Mesothelial cell of epicardium (in vitro differentiated cells): ENCODE results near the gene ZBTB4. TPM values are rescaled to one million over a fixed set of nuclear protein-coding genes. Genes with fewer than 3 reads are reported as not detected.

Experiments
- DNase-seq, 2 experiments: peaks; one replicate each; pipeline ENCODE4 v3.0.0; 2021; ENCODE audit warnings: low spot score in 2 of 2; ENCODE audit not compliant: unreplicated experiment in 2 of 2
- H3K27ac Mint-ChIP-seq: 2 replicates; pipeline ENCODE4 v1.8.0; 2021; ENCODE audit warnings: mixed read lengths
- H3K27me3 Mint-ChIP-seq: 2 replicates; pipeline ENCODE4 v1.8.0; 2021; ENCODE audit warnings: low read depth, mixed read lengths
- H3K36me3 Mint-ChIP-seq: 2 replicates; pipeline ENCODE4 v1.8.0; 2021; ENCODE audit warnings: mixed read lengths
- H3K4me1 Mint-ChIP-seq: 2 replicates; pipeline ENCODE4 v1.8.0; 2021; ENCODE audit warnings: mixed read lengths
- H3K4me3 Mint-ChIP-seq: 2 replicates; pipeline ENCODE4 v1.8.0; 2021; ENCODE audit warnings: mild to moderate bottlenecking, moderate library complexity, mixed read lengths
- H3K9me3 Mint-ChIP-seq: 2 replicates; pipeline ENCODE4 v1.8.0; 2021; ENCODE audit warnings: mixed read lengths
- CTCF ChIP-seq: fragments of 200-600 bp; sonication (generic); IDR thresholded peaks from one replicate; pipeline ENCODE4 v1.5.0; 2021; ENCODE audit warnings: antibody characterized with exemption; ENCODE audit not compliant: unreplicated experiment
- total RNA-seq: library from RNA; stranded (reverse); gene quantifications from 3 replicates; pipeline ENCODE4 v1.2.1, GENCODE V29; 2021

The ZBTB4 gene
- total RNA-seq, 1 donor from 2014 or later, result 39.7 TPM

DNA sequence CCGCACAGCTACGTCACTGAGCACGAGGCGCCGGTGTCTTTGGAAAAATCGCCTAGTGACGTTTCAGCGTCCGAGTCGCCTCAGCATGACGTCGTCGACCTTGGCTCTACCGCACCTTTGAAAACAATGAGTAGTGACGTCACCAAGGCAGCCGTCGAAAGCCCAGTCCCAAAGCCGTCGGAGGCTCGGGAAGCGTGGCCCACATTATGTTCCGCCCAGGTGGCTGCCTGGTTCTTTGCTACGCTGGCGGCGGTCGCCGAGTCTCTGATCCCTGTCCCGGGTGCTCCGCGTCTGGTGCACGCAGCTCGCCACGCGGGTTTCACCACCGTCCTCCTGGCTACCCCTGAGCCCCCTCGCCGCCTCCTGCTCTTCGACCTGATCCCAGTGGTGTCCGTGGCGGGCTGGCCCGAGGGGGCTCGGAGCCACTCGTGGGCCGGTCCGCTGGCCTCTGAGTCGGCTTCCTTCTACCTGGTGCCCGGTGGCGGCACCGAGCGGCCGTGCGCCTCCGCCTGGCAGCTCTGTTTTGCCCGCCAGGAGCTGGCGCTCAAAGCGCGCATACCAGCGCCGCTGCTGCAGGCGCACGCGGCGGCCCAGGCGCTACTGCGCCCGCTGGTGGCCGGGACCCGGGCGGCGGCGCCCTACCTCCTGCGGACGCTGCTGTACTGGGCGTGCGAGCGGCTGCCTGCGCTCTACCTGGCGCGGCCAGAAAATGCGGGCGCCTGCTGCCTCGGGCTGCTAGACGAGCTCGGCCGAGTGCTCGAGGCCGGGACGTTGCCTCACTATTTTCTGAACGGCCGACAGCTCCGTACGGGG, 42.7 kb downstream of the ZBTB4 start:
- Mint-ChIP-seq H3K27me3 (peaks cover 38% of the 10 kb centered on the region), H3K27ac (peak overlapping the region; percentile 97), H3K4me1 (peaks cover 42% of the 10 kb centered on the region), H3K4me3 (peak overlapping the region; percentile 83), H3K9me3 (no peaks in the 10 kb centered on the region), H3K36me3 (no peaks in the 10 kb centered on the region)
- peak; percentile 75 to 88 for DNase-seq
- TF ChIP-seq CTCF, result peak; percentile 39

GRCh38 chr17:7435676-7436555, 43.5 kb downstream of the ZBTB4 start:
- DNase-seq, result peak in 1 of 2 experiments; percentile 58
- peaks cover 38% of the 10 kb centered on the region for H3K27me3 Mint-ChIP-seq
- H3K4me3 Mint-ChIP-seq, result peak overlapping the region; percentile 83
- no peaks in the 10 kb centered on the region for H3K9me3 Mint-ChIP-seq
- peaks cover 34% of the 10 kb centered on the region for H3K4me1 Mint-ChIP-seq
- H3K27ac Mint-ChIP-seq, result peak overlapping the region; percentile 97
- peak; percentile 41 for TF ChIP-seq CTCF
- no peaks in the 10 kb centered on the region for H3K36me3 Mint-ChIP-seq

GRCh38 chr17:7432296-7432695, 47.1 kb downstream of the ZBTB4 start:
- Mint-ChIP-seq H3K36me3 (no peaks in the 10 kb centered on the region), H3K4me3 (no peak overlapping the region), H3K27me3 (peaks cover 19% of the 10 kb centered on the region), H3K9me3 (no peaks in the 10 kb centered on the region), H3K4me1 (peaks cover 8% of the 10 kb centered on the region), H3K27ac (no peak overlapping the region)
- no peak for TF ChIP-seq CTCF
- no peak for DNase-seq

DNA sequence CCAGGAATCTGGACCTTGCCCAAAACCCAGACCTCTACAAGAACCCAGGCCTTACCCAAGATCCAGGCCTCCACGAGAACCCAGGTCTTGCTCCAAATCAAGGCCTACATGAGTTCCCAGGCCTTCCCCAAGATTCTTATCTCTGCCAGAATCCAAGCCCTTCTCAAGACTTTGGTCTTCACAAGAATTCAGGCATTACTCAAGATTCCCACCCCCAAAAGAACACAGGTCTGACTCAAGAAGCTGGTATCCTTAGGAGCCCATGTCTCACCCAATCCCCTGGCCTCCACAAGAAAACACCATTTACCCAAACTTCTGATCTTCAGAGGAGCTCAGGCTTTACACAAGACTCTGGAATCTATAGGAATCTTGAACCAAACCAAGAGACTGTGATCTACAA, 48.2 kb downstream of the ZBTB4 start:
- peaks cover 11% of the 10 kb centered on the region for H3K27me3 Mint-ChIP-seq
- no peak for DNase-seq
- peaks cover 3% of the 10 kb centered on the region for H3K4me1 Mint-ChIP-seq
- no peak overlapping the region for H3K27ac Mint-ChIP-seq
- H3K9me3 Mint-ChIP-seq, result no peaks in the 10 kb centered on the region
- no peak overlapping the region for H3K4me3 Mint-ChIP-seq
- TF ChIP-seq CTCF, result no peak
- H3K36me3 Mint-ChIP-seq, result no peaks in the 10 kb centered on the region

DNA sequence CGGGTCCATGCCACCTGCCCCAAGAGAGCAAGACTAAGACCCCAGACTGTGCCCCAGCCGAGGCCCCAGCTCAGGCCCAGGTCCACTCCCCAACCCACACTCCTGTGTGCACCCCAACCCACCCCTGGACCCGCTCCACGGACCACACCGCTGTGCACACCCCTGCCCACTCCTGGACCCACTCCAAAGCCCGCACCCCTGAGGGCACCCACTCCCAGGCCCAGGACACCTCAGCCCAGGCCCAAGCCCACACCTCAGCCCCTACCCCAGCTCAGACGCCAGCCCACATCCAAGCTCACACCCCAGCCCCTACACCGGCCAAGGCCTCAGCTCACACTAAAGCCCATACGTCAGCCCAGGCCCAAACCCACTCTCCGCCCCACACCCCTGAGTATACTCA, 49.7 kb downstream of the ZBTB4 start:
- Mint-ChIP-seq H3K27me3 (no peaks in the 10 kb centered on the region), H3K4me1 (no peaks in the 10 kb centered on the region), H3K9me3 (no peaks in the 10 kb centered on the region), H3K4me3 (no peak overlapping the region), H3K27ac (no peak overlapping the region), H3K36me3 (no peaks in the 10 kb centered on the region)
- DNase-seq, result no peak
- TF ChIP-seq CTCF, result no peak
